H1 (cell line): Measurements from ENCODE around the gene AP3D1. TPM values are rescaled to one million over a fixed set of nuclear protein-coding genes. Genes with fewer than 3 reads are reported as not detected.
A peak's percentile ranks its signal among the peaks of the same experiment; 100 is the strongest.

Experiments
- CTCF ChIA-PET: fragments of 300-600 bp; sonication (Branson Sonifier 250); formaldehyde crosslinking; loops from one replicate; lab custom pipeline; 2021; ENCODE audit not compliant: partially characterized antibody; lab: Charles Lee
- POLR2A ChIA-PET: fragments of 300-600 bp; sonication (Branson Sonifier 250); formaldehyde crosslinking; loops from one replicate; lab custom pipeline; 2021; ENCODE audit warnings: inconsistent platforms; ENCODE audit not compliant: partially characterized antibody; lab: Charles Lee
- DNase-seq, 2 experiments: peaks; one replicate each; pipeline versions ENCODE4 v3.0.0 to v3.0.0-alpha.2; 2010 to 2022; ENCODE audit warnings: low spot score in 2 of 2, low read depth in 1 of 2, mixed read lengths in 1 of 2
- FAIRE-seq: peaks from 2 replicates; lab custom pipeline; 2011; peaks lifted over from hg19 to GRCh38; lab: Jason Lieb, UNC
- H2AFZ ChIP-seq: 2 replicates; pipeline ENCODE4 v1.8.1; 2012; ENCODE audit warnings: low read length, inconsistent platforms
- H2AK5ac ChIP-seq: 2 replicates; pipeline ENCODE4 v1.6.1; 2013; ENCODE audit warnings: low read depth, low read length
- H2BK120ac ChIP-seq: replicated peaks from 2 replicates; pipeline ENCODE3; 2013; ENCODE audit warnings: low read depth, low read length, inconsistent platforms
- H2BK12ac ChIP-seq: 2 replicates; pipeline ENCODE4 v1.6.1; 2013; ENCODE audit warnings: low read depth, low read length
- H2BK15ac ChIP-seq: 2 replicates; pipeline ENCODE4 v1.6.1; 2013; ENCODE audit warnings: low read length
- H2BK20ac ChIP-seq: 2 replicates; pipeline ENCODE4 v1.6.1; 2013; ENCODE audit warnings: low read length
- H2BK5ac ChIP-seq: 2 replicates; pipeline ENCODE4 v1.6.1; 2013; ENCODE audit warnings: low read depth, low read length
- H3K14ac ChIP-seq: 2 replicates; pipeline ENCODE4 v1.6.1; 2013; ENCODE audit warnings: inconsistent platforms; ENCODE audit not compliant: insufficient read length
- H3K18ac ChIP-seq: 2 replicates; pipeline ENCODE4 v1.6.1; 2013; ENCODE audit warnings: low read length; ENCODE audit errors: extremely low read depth
- H3K23ac ChIP-seq: 2 replicates; pipeline ENCODE4 v1.6.1; 2013; ENCODE audit warnings: inconsistent platforms; ENCODE audit not compliant: insufficient read length
- H3K23me2 ChIP-seq: 2 replicates; pipeline ENCODE4 v1.6.1; 2013; ENCODE audit warnings: low read depth, low read length
- H3K27ac ChIP-seq: 2 replicates; pipeline ENCODE4 v1.6.1; 2011; ENCODE audit warnings: low read depth, low read length, inconsistent platforms
- H3K27me3 ChIP-seq, 4 experiments: replicated peaks in 1 of 4; 1 replicate in 1 of 4; 2 replicates in 3 of 4; pipeline versions ENCODE4 v1.6.1 to v1.8.1; 2011 to 2013; ENCODE audit warnings: low read length in 3 of 4, mild to moderate bottlenecking in 3 of 4, inconsistent platforms in 2 of 4, mixed read lengths in 2 of 4, moderate library complexity in 1 of 4; ENCODE audit not compliant: control insufficient read depth in 3 of 4, insufficient read depth in 3 of 4; ENCODE audit errors: extremely low read depth in 1 of 4
- H3K36me3 ChIP-seq, 4 experiments: 2 replicates each; pipeline versions ENCODE4 v1.6.1 to v1.8.1; 2011 to 2013; ENCODE audit warnings: mild to moderate bottlenecking in 4 of 4, low read length in 3 of 4, moderate library complexity in 2 of 4, control low read depth in 1 of 4, inconsistent platforms in 1 of 4; ENCODE audit not compliant: insufficient read depth in 4 of 4, control insufficient read depth in 2 of 4
- H3K4ac ChIP-seq: replicated peaks from 2 replicates; pipeline ENCODE3; 2013; ENCODE audit warnings: low read length, low read depth, mixed read lengths, inconsistent platforms; ENCODE audit not compliant: insufficient read length
- H3K4me1 ChIP-seq, 4 experiments: replicated peaks in 1 of 4; 1 replicate in 1 of 4; 2 replicates in 3 of 4; pipeline versions ENCODE4 v1.6.1 to v1.8.1; 2011 to 2013; ENCODE audit warnings: low read length in 3 of 4, inconsistent platforms in 2 of 4, mixed read lengths in 1 of 4; ENCODE audit not compliant: insufficient read depth in 4 of 4, control insufficient read depth in 3 of 4
- H3K4me2 ChIP-seq, 2 experiments: 2 replicates each; pipeline versions ENCODE4 v1.6.1 to v1.8.1; 2011 to 2013; ENCODE audit warnings: low read depth in 2 of 2, low read length in 2 of 2, control low read depth in 1 of 2, inconsistent platforms in 1 of 2, mild to moderate bottlenecking in 1 of 2; ENCODE audit not compliant: insufficient read depth in 1 of 2
- H3K4me3 ChIP-seq, 4 experiments: fragments of 200-600, 300-600 bp in 1 of 4; sonication (generic), shearing (Covaris generic), sonication (Bioruptor Twin) in 1 of 4; 2 replicates each; pipeline versions ENCODE4 v1.5.1 to v1.8.1; 2011 to 2016; ENCODE audit warnings: low read length in 4 of 4, low read depth in 3 of 4, control low read depth in 2 of 4, inconsistent platforms in 2 of 4, mild to moderate bottlenecking in 2 of 4, mixed read lengths in 1 of 4, moderate library complexity in 1 of 4; ENCODE audit not compliant: insufficient read depth in 2 of 4; ENCODE audit errors: extremely low read depth in 1 of 4
- H3K56ac ChIP-seq: replicated peaks from 2 replicates; pipeline ENCODE3; 2013; ENCODE audit warnings: low read depth, mild to moderate bottlenecking, mixed read lengths, low read length, inconsistent platforms; ENCODE audit not compliant: insufficient read length
- H3K79me1 ChIP-seq: 2 replicates; pipeline ENCODE4 v1.6.1; 2013; ENCODE audit warnings: low read depth, low read length, control low read depth
- H3K79me2 ChIP-seq, 2 experiments: 2 replicates each; pipeline versions ENCODE4 v1.6.1 to v1.8.1; 2012 to 2013; ENCODE audit warnings: low read length in 2 of 2, mild to moderate bottlenecking in 2 of 2, inconsistent platforms in 1 of 2; ENCODE audit not compliant: insufficient read depth in 2 of 2, control insufficient read depth in 1 of 2
- H3K9ac ChIP-seq, 4 experiments: replicated peaks in 1 of 4; 1 replicate in 1 of 4; 2 replicates in 3 of 4; pipeline versions ENCODE4 v1.6.1 to v1.8.1; 2011 to 2013; ENCODE audit warnings: low read depth in 3 of 4, low read length in 3 of 4, control low read depth in 2 of 4, mild to moderate bottlenecking in 2 of 4, moderate library complexity in 2 of 4, inconsistent platforms in 1 of 4; ENCODE audit errors: extremely low read depth in 1 of 4
- H3K9me3 ChIP-seq, 2 experiments: 2 replicates each; pipeline versions ENCODE4 v1.6.1 to v1.8.1; 2012 to 2013; ENCODE audit warnings: mild to moderate bottlenecking in 2 of 2, moderate library complexity in 2 of 2, control low read depth in 1 of 2, inconsistent platforms in 1 of 2, low read depth in 1 of 2, low read length in 1 of 2, mixed read lengths in 1 of 2; ENCODE audit not compliant: insufficient read depth in 2 of 2
- H4K20me1 ChIP-seq, 2 experiments: replicated peaks in 1 of 2; 2 replicates each; pipeline versions ENCODE3 to v1.8.1; 2011 to 2013; ENCODE audit warnings: inconsistent platforms in 2 of 2, low read length in 2 of 2, mild to moderate bottlenecking in 1 of 2; ENCODE audit not compliant: insufficient read depth in 2 of 2, control insufficient read depth in 1 of 2
- H4K5ac ChIP-seq: 2 replicates; pipeline ENCODE4 v1.6.1; 2013; ENCODE audit warnings: low read length, low read depth, mixed read lengths, inconsistent platforms; ENCODE audit not compliant: insufficient read length
- H4K8ac ChIP-seq: 2 replicates; pipeline ENCODE4 v1.8.0; 2013; ENCODE audit warnings: mild to moderate bottlenecking, moderate library complexity, low read length, inconsistent platforms; ENCODE audit not compliant: insufficient read depth; ENCODE audit errors: extremely low read depth
- H4K91ac ChIP-seq: replicated peaks from 2 replicates; pipeline ENCODE3; 2013; ENCODE audit warnings: low read length, mixed read lengths, inconsistent platforms; ENCODE audit not compliant: insufficient read length
- SIN3A ChIP-seq, 2 experiments: IDR thresholded peaks in 1 of 2; conservative IDR thresholded peaks in 1 of 2; 2 replicates each; pipeline ENCODE4 v1.6.1; 2011 to 2012; ENCODE audit warnings: low read length in 2 of 2, improper control_type of control experiment in 1 of 2, low read depth in 1 of 2, mild to moderate bottlenecking in 1 of 2
- SP2 ChIP-seq: IDR thresholded peaks from 2 replicates; pipeline ENCODE4 v1.6.1; 2012; ENCODE audit warnings: mild to moderate bottlenecking, low read length, inconsistent platforms
- TBP ChIP-seq: IDR thresholded peaks from 2 replicates; pipeline ENCODE4 v1.6.1; 2011; ENCODE audit warnings: low read depth, low read length, improper control_type of control experiment
- TCF12 ChIP-seq: IDR thresholded peaks from 2 replicates; pipeline ENCODE4 v1.6.1; 2011; ENCODE audit warnings: low read depth, mild to moderate bottlenecking, low read length
- WGBS, 2 experiments: shearing (Covaris generic) in 1 of 2; methylation state at CpG; one replicate each; pipeline versions ENCODE4 v1.1.6 to v1.1.7; 2013 to 2015; ENCODE audit warnings: low lambda C conversion rate in 2 of 2, mixed read lengths in 2 of 2, inconsistent platforms in 1 of 2, low coverage in 1 of 2, missing lambda C conversion rate in 1 of 2; ENCODE audit not compliant: insufficient replicate concordance in 2 of 2, insufficient coverage in 1 of 2, insufficient read length in 1 of 2; ENCODE audit errors: extremely low coverage in 1 of 2, missing lambda C conversion rate in 1 of 2; 5-methylcytosine and 5-hydroxymethylcytosine counted together
- polyA plus RNA-seq, 7 experiments: library from polyadenylated mRNA; depleted of rRNA in 3 of 7; stranded (reverse) in 5 of 7; unstranded in 2 of 7; fragments of >200 nt in 5 of 7; fragments of 200-250 nt in 2 of 7; gene quantifications; 1 replicate in 5 of 7; 2 replicates in 1 of 7; 4 replicates in 1 of 7; pipeline versions ENCODE4 v1.2.1 to v1.2.3, GENCODE V29; 2011 to 2013; ENCODE audit warnings: missing spikeins in 2 of 7, mixed read lengths in 2 of 7
- total RNA-seq: library from RNA; stranded (reverse); fragmentation: NEBNext Ultra II Directional; extraction: Animal tissue kit (Norgen Biotek cat#: 25700); gene quantifications from 2 replicates; pipeline ENCODE4 v1.2.1, GENCODE V29; 2021

AP3D1 gene
- total and polyA plus RNA-seq, 2 of the 8 experiments (the other 6 are each of a cell fraction or from before 2014, with no cell fraction given), result 161 to 174 TPM

DNA sequence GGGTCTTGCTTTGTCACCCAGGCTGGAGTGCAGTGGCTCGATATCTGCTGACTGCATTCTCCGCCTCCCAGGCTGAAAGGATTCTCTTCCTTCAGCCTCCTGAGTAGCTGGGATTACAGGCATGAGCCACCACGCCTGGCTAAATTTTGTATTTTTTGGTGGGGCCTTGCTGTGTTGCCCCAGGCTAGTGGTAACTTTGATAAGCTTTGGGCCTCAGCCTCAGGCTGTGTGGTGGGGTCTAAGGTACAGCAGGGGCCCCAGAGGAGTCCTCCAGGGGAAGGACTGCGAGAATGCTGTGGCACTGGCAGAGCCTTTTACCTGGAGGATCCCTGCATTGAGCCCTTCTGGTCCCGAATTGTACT lies 19.6 kb upstream of the AP3D1 start:
- H4K91ac ChIP-seq, result no peak overlapping the region
- no peak overlapping the region for H2AK5ac ChIP-seq
- H4K5ac ChIP-seq, result no peak overlapping the region
- H2AFZ ChIP-seq, result no peak overlapping the region
- no peak overlapping the region for H2BK12ac ChIP-seq
- no peak overlapping the region; a peak in 1 of 7 replicates for H3K9ac ChIP-seq
- H3K79me2 ChIP-seq, result peaks cover 38 to 97% of the 10 kb centered on the region in 2 experiments
- no peak overlapping the region; the same call in 1 of the 2 replicates for H2BK15ac ChIP-seq
- H3K4ac ChIP-seq, result no peak overlapping the region
- H2BK120ac ChIP-seq, result no peak overlapping the region
- H3K4me2 ChIP-seq, result peak overlapping the region; percentile 42 to 51; a peak in 2 of 4 replicates
- H3K18ac ChIP-seq, result no peak overlapping the region
- H3K79me1 ChIP-seq, result peaks cover 20% of the 10 kb centered on the region
- 0 out of 2 replicates have a peak overlapping the region, but pooled peaks have one; percentile 4 for H3K27ac ChIP-seq
- H3K4me3 ChIP-seq, result no peak overlapping the region
- no peak for DNase-seq
- no peaks in the 10 kb centered on the region for H3K27me3 ChIP-seq
- no peaks in the 10 kb centered on the region for H3K36me3 ChIP-seq
- no peak overlapping the region for H3K14ac ChIP-seq
- TF ChIP-seq TCF12 (no peak), SIN3A (conservative IDR thresholded peaks at IDR 0.05 in 1 of 2, IDR thresholded peaks at IDR 0.05 in 1 of 2; ENCODE audit: low read depth in 1 of 2, low read length in 2 of 2) (no peak), SP2 (no peak), TBP (no peak)
- TF ChIP-seq, all 59 proteins: peak for 0
- Histone ChIP-seq H3K23me2 (no peaks in the 10 kb centered on the region), H2BK5ac (0 out of 2 replicates have a peak overlapping the region, but pooled peaks have one; percentile 12), H4K8ac (no peak overlapping the region), H3K23ac (no peak overlapping the region), H3K9me3 (no peaks in the 10 kb centered on the region), H3K56ac (no peak overlapping the region), H3K4me1 (peaks cover 3 to 24% (median 9%) of the 10 kb centered on the region in 4 experiments), H4K20me1 (peaks cover 29 to 30% of the 10 kb centered on the region in 2 experiments), H2BK20ac (no peak overlapping the region)
- WGBS, 2 experiments, result 86% methylated on average over 5 of the region's 5 CpGs; no CpG with 5 or more reads in 1 of the 2 experiments
- CTCF ChIA-PET, result interaction anchor here (0.7 to 4.3 kb wide), 8 partner anchors 12 to 105 kb away, joined by 3 to 32 read pairs (median 8); partner anchors contain the start of gene AP3D1
- POLR2A ChIA-PET, result interaction anchor here (0.9 to 2.2 kb wide), 4 partner anchors 28 to 100 kb away, joined by 3 to 7 read pairs (median 4); partner anchors contain the start of gene PLEKHJ1
- FAIRE-seq, result no peak
